Astrocyte (in vitro differentiated cells and primary cell): Measurements from ENCODE around the gene CYTIP.

ENCODE experiments used
- CTCF ChIP-seq: IDR thresholded peaks from 2 replicates; pipeline ENCODE4 v1.5.1; 2011; ENCODE audit warnings: low read depth, mild to moderate bottlenecking, inconsistent platforms, low read length, moderate library complexity; ENCODE audit not compliant: insufficient read depth
- EZH2 ChIP-seq: IDR thresholded peaks from 2 replicates; pipeline ENCODE4 v1.6.1; 2012; ENCODE audit warnings: mild to moderate bottlenecking, low read length, inconsistent platforms; ENCODE audit not compliant: insufficient read depth

GRCh38 chr2:157438863-157439823 lies 4.7 kb downstream of the CYTIP start:
- no peak for TF ChIP-seq CTCF
- TF ChIP-seq EZH2: no peak
